DND-41 (cell line): ENCODE measurements around the gene PIPOX.

Experiments used
- CTCF ChIP-seq: IDR thresholded peaks from 2 replicates; pipeline ENCODE4 v1.5.1; 2012; ENCODE audit warnings: borderline replicate concordance, low read length, moderate library complexity, mild to moderate bottlenecking; ENCODE audit not compliant: poor library complexity, severe bottlenecking; ENCODE audit errors: extremely low read depth
- EZH2 ChIP-seq: IDR thresholded peaks from 3 replicates; pipeline ENCODE4 v1.6.1; 2012; ENCODE audit warnings: borderline replicate concordance, low read depth, mild to moderate bottlenecking, moderate library complexity, low read length, inconsistent platforms; ENCODE audit not compliant: severe bottlenecking

DNA sequence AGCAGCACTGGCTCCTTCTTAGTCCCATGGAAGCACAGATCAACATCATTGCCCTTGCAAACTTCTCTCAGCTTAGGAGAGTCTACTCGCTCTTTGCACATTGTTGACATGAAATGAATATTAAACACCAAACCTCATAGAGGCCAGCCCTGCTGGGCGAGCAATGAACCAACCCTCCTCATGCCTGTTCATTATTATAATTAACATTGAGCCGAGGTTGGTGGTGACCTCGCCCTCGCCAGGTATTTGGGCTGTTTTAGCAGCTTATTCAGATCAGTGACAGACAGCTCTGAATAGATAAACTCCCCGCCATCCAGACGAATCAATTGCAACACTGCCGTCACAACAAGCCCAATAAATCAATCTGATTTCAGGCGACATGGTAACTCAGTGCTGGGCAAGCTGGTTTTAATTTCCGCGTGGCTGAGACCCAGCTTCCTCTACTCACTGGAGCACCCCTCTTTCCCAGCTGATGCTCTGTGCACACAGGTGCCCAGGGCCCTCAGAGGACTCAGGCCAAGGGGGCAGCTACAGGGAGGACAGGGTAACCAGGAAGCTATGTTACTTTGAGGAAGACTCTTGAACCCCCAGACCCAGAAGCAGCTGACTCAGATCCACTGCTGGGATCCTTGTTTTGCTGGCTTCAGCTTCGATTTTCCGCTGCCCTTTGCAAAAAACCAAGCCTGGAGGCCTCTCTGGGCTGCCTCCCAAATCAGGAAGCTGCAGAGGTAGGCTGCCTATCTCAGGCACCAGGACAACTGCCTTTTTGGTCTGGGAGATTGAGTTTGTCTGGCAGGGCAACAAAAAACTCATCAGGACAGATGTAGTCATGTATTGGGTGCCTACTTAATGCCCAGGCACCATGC, 26.4 kb upstream of the PIPOX start:
- TF ChIP-seq CTCF, result no peak
- no peak for TF ChIP-seq EZH2
